Measurements from ENCODE around the gene PRKCB.

PRKCB gene

DNA sequence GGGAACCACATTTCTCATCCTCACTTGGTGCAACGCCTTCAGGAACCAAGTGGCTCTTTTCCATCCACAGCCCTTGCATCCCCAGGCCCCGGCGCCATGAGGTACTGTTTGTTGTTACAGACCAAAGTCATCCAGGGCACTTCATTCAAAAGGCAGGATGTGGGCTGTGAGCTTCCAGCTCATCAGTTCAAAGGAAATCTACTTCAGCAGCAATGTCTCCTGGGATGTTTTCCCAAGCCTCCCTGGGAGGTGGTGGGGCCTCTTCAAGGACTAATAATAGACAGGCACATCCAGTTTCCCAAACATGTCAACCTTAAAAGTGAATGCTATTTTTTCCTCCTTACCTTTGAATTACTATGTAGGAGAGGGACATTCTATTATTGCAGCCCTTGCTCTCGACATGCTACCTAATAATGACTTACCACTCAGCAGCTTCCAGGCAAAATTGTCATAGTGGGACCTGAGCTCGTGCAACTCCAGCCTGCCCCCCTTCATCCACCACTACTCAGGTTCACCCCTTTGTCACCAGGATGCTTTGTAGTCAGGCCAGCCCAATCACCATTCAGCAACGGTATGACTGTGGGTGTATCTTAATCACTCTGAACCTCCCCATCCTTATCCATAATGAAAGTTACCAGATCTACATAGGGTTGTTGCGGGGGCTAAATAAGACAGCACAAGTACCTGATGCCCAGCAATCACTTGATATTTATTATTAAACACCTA, 1.7 kb upstream of the PRKCB start:
- H3K4me3 ChIP-seq = no peak overlapping the region
- H3K27ac ChIP-seq = no peak overlapping the region

DNA sequence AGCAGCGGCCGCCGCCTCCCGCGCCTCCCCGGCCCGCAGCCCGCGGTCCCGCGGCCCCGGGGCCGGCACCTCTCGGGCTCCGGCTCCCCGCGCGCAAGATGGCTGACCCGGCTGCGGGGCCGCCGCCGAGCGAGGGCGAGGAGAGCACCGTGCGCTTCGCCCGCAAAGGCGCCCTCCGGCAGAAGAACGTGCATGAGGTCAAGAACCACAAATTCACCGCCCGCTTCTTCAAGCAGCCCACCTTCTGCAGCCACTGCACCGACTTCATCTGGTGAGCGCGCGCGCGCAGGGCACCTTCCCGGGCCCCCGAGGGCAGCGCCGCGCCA, 258 bp downstream of the PRKCB start:
- H3K27ac ChIP-seq = peak overlapping the region in 13 of 21 experiments; percentile 37 to 87 (median 67)
- peak overlapping the region; percentile 43 to 59 (median 55) for H3K4me3 ChIP-seq

DNA sequence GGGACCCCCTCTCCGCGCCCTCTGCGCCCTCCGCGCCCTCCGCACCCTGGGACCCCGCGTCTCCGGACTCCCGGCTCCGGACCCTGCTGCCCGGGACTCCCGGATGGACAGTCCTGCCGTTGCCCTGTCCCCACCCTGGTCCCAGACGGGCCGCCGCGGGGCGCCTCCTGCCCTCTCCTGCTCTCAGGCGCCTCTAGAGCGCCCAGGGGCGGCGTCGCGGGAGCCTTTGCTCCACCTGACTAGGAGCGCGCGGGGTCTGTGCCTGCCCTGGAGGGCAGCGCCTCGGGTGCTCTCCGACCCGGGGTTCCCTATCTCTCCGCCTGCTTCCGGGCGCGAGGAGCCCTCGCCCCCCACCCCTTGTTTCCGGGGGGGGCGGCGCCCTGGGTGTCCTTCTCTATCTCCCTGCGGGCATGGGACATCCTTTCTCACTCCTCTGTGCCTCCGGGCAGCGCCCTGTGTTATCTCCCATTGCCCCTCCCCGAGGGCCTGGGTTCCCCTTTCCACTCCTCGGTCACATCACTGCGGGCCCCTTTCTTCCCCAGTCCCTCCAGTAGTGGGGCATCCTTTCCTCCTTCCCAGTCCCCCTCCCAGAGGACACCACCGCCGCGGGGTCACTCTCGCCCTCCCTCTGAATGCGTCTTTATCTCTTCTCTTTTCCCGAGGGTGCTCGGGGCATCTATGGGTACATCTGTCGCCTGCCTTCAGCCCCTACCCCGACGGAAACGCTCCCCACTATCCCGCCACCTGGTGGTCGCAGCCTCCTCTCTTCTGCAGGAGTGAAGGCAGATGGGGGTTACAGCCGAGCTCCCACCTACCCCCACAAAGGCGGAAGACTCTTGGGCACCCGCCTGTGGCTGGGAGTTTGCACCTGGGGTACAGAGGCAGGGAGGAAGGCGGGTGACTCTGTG, 875 bp downstream of the PRKCB start:
- Histone ChIP-seq H3K4me3 (peak overlapping the region; percentile 43 to 59 (median 55)), H3K27ac (peak overlapping the region in 13 of 21 experiments; percentile 37 to 87 (median 67))

DNA sequence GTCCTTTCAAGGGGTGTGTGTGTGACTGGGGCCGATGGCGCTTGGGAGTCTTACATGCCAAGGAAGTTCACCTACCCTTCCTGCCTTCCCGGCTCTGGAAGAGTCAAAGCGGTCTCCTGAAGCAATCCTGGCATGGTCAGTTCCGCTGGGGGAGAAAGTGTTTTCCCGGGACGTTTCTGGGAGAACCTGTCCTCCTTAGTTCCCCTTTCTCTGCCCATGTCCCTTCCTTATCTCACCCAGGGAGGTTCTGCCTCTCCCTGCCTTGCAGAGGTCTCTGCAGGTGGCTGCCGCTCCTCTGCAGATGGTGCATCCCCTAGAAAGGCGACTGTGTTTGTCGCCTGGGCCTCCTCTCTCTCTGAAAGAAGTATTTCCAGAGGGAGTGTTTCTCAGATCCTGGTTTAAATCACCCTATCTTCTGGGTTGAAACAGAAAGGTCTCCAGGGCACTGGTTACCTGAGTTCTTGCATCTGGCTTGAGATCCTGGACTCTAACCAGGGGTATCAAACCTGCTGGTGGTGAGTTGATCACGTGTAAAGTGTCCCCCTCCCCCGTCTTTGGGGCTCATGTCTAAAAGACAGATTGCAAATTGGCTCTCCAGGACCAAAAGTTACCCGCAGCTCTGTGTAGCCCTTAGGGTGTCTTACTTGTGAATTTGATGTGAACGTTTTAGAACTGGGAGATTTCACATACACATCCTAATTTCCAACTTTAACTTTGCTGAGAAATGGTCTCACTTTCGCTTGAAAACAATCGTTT, 1.9 kb downstream of the PRKCB start:
- H3K4me3 ChIP-seq = peak overlapping the region in 4 of 7 experiments; percentile 50 to 59 (median 56)
- H3K27ac ChIP-seq = peak overlapping the region in 7 of 21 experiments; percentile 3 to 84 (median 68)

DNA sequence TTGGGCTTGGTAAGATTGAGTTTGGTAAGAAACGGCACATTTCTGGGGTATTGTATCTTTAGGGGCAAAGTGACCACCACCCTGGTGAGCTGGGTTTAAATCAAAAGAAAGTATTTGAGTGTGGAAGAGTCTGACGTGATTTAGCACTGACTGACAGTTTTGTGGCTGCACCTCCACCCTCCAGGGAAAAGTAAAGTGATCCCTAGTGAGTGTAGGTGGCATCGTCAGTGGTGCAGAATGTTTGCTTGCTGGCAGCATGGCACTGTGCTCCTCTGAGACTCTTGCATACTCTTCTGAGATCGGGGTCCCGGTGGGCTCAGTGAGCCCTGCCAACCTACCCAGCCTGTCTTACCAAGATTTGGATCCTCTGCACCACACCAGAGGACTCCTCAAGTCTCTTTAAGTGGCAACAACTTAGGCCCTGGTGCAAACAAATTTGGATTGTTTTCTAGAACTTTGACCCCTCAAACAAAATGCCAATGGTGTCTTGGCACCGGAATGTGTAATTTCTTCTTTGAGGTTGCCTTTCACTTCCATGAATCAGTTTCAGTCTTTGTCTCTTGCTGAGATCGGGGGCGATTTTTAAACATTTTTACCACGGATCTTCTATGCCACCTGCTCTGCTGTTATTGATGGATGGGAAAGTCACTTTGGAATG, 2.8 kb downstream of the PRKCB start:
- Histone ChIP-seq H3K27ac (peak overlapping the region in 1 of 21 experiments; percentile 49), H3K4me3 (no peak overlapping the region)

DNA sequence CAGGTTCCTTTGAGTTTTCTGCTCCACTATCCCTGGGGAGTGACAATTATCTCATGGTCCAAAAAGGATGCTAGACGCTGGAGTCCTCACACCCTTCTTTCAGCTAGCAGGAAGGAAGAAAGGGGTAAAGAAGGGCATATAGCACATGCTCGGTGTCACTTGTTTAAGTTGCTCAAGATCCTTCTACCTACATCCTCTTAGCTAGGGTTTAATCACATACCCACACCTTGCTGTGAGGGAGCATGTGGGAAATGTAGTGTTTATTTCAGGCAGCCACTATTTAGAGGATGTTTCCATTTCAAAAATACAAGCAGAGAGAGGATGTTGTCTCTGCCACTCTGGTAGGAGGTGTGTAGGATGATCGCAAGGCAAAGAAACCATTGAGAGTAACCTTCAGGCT, 4.5 kb downstream of the PRKCB start:
- no peak overlapping the region for H3K4me3 ChIP-seq
- H3K27ac ChIP-seq = no peak overlapping the region

DNA sequence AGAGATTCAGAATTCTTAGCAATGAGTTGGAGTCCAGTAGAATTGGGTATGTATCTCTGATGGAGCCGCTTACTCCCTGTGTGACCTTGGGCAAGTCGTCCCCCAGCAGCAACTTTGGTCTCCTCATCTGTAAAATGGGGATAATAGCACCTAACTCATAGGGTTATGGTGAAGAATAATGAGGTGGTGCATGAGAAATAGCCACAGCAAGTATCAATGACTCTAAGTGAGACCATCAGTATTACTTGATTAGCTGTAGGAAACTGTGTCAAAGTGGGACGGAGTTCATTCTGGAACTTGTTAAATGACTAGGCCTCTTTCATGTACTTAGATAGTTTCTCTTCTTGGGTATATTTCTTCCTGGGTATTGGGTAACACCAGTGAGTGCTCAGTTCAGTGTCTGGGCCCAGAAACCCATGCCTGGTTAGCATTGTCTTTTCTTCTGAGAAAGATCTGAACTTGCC, 6.4 kb downstream of the PRKCB start:
- Histone ChIP-seq H3K27ac (peak overlapping the region in 1 of 21 experiments; percentile 17), H3K4me3 (no peak overlapping the region)

DNA sequence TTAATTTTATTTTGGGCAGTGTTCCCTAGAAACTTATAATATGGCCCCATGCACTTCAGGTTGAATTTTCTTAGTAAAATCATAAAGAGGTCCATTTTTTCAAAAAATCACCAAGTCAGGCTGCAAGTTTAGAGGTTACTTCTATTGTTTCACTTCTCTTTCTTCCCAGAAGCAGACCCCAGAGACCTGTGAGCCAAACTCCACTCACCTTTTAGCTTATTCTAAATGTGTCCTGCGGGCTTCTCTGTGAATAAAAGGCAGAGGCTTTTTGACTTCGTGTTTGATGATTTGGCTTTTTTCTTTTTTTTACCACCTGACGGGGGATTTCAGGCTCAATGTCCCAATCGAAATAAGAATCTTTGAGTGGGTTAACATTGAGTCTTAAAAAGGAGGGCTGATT, 7.4 kb downstream of the PRKCB start:
- Histone ChIP-seq H3K4me3 (no peak overlapping the region), H3K27ac (no peak overlapping the region)

DNA sequence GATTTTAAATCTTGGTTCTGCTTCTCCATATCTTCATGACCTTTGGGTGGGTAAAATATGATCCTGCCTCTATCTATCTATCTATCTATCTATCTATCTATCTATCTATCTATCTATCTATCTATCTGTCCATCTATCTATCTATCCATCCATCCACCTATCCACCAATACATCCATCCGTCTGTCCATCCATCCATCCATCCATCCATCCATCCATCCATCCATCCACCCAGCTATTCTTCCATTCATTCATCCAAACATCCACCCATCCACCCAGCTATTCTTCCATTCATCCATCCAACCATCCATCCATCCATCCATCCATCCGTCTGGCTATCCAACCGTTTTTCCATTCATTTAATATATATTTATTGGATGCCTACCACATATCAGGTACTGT, 11.5 kb downstream of the PRKCB start:
- no peak overlapping the region for H3K4me3 ChIP-seq
- no peak overlapping the region for H3K27ac ChIP-seq

DNA sequence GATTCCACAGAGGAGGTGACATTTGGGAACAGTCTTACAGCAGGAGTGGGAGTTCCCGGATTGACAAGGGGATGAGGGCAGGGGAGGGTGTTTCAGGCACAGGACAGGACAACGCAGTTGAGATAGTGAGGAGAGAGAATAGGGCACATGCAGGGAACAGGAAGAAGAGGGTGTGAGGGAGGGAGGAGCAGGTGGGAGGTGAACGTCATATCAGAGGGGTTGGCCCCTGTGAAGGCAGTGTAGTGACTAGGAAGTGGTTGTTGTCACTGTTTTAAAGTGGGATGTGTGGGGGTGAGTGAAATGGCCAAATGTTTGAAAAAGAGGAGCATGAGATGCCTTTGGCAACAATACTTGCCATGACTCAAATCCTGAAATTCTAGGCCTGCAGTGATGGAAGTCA, 12.2 kb downstream of the PRKCB start:
- Histone ChIP-seq H3K27ac (peak overlapping the region in 1 of 21 experiments; percentile 19), H3K4me3 (no peak overlapping the region)

DNA sequence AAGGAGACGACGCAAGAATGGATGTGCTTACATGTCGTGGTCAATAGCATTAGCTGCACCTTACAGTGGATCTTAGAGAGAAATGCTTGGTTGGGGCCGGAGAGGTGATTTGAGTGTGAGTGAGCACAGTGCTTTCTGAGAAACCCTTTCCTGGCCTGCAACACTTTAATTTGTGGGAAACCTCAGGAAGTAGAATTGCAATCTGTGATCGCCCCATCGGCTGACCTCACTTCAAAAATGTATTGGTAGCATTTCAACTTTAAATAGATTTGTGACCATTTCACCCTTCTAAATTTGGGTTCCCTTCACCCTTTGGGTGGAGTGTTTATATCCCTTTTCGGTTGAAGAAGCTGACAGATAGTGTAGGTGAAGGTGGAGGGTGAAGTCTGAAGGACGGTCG, 13.2 kb downstream of the PRKCB start:
- H3K27ac ChIP-seq = no peak overlapping the region

DNA sequence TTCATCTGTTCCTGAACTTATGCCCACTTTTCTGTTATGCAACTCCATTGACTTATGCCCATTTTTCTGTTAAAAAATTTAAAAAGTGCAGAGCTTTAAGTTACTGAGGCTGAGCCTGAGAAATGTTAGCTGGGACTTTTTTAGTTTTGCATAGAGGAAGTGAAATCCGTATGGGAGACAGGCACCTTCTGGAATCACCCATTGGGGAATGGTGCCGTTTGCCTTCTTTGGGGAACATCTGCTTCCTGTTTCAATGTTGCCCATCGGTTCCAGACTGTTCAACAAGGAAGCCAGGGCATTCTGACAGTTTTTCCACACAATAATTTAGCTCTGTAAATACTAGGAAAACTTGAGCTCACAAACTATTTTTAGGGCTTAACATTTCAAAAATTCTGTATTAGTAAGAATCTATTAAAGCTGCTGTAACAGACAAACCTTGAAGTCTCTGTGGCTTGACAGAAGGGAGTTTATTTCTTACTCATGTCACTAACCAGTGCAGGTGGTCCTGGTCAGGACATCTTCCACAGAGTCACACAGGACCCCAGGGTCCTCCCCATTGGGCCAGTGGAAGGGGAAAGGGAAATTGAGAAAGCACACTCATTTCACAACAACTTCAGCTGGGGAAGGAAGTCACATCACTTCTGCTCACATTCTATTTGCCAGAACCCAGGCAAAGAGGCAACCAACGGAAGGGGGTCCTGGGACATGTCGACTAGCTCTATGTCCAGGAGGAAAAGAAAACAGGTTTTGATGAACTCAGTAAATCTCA, 17.2 kb downstream of the PRKCB start:
- no peak overlapping the region for H3K4me3 ChIP-seq
- no peak overlapping the region for H3K27ac ChIP-seq

More for the DNA sequence above, 13.2 kb downstream of the PRKCB start:
- no peak overlapping the region for H3K4me3 ChIP-seq

DNA sequence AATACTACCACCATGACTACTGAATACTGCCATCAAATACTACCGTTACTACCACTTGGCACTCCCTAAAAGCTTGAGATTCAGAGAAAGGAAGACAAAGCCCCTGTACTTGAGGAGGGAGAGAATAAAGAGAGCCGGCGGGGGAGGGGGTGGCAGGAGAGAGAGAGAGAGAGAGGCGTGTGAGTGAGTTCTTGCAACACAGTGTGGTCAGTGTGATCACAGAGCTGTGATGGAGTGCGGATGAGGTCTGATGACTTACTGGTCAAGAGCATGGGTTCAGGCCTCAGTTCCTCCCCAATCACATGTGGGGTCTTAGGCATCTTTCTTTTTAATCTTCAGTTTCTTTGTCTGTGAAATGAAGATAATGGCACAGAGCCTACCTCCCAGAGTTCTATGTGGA, 19.2 kb downstream of the PRKCB start:
- no peak overlapping the region for H3K27ac ChIP-seq
- no peak overlapping the region for H3K4me3 ChIP-seq

DNA sequence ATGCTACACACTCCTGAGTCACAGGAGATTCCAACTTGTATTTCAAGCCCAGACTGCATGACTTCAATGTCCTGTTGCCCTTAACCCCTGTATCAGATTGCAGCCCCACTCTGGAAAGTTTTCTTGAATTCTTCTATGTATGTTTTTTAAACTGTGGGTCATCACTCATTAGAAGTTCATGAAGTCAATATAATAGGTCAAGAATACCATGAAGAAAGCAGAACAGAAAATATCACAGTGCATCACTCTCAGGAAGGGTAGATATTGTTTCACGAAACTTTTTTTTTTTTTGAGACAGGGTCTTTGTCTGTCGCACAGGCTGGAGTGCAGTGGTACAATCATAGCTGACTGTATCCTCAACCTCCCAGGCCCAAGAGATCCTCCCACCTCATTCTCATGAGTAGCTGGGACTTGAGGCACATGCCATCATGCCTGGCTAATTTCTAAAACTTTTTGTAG, 20.5 kb downstream of the PRKCB start:
- Histone ChIP-seq H3K4me3 (no peak overlapping the region), H3K27ac (no peak overlapping the region)

DNA sequence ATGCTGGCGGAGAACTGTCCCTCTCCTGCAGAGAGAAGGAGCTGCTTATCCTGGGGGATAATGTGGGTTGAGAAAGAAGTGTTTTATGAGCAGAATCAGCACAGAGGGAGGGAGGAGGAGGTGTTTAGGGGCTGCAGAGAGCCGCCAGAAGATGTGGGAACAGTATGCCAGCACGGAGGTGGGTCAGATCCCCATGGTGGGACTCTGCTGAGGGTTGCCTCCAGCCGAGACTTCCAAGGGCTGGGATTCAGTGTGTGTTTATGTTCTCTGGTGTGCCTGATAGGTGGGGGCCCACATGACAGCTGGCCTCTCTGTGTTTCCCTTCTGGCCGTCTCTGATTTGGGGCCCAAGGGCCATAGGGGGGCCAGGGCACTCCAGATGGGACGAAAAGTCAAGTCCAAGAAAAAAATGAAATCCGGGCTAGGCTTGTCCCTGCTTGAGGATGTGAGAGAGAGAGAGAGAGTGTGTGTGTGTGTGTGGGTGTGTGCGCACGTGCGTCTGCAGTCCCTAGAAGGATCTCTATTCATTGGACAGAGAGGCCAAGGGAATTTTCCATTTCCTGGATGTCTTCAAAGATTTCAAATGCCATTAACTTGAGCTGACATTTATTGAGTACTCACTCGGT, 21.6 kb downstream of the PRKCB start:
- Histone ChIP-seq H3K27ac (no peak overlapping the region), H3K4me3 (no peak overlapping the region)

DNA sequence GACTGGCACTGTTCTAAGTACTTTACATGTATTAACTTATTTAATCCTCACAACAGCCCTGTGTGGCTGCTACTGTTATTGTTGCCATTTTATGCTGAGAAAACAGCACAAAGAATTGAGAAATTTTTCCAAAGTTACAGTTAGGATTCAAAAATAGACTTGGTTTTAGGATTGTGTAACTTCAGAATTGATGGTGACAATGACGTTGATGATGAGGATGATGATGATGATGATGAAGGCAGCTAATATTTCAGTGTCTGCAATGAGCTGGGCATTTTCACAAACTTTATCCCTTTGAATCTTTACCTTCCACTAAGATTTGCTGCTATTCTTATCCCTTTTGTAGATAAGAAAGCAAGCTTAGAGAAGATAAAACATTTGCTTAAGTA, 22.1 kb downstream of the PRKCB start:
- Histone ChIP-seq H3K4me3 (no peak overlapping the region), H3K27ac (no peak overlapping the region)

DNA sequence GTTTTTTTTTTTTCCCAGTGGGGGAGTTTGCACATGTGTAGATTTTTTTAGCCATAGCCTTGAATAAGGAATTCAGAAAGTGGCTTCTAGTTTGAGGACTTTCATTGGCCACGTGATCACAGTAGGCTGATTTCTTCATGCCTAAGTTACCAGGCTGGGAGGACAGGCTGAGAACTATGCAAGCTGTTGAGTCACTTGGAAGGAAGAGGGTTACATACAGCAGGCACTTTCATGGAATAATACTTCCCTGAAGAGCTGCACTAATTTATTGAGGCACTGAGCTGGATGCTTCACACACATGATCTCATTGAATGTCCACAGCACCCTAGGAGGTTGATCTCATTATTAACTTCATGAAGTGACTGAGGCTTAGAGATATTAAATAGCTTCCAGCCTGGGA, 22.8 kb downstream of the PRKCB start:
- no peak overlapping the region for H3K27ac ChIP-seq
- no peak overlapping the region for H3K4me3 ChIP-seq

DNA sequence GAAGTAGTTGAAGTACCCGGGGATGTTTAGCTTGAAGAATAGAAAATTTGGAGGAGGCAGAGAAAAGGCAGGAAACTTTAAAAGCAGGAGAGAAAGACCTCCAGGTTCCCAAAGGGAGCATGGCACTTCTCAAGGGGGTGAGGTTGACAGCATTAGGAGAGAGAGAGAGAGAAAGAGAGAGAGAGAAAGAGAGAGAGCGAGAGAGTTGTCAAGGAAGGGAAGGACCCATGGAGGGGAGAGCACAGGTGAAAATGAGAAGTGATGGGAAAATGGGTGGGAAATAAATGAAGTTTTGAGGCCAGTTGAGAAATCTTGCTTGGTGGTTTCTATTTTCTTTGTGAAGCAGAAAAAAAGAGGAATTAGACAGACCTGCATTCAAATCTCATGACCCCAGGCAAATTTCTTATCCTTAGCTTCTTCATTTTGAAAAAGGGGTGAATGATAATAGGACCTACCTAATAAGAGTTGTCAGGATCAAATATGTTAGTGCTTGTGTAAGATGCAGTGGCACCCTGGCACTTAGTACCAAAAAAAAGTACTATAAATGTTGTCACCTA, 24.0 kb downstream of the PRKCB start:
- peak overlapping the region in 3 of 21 experiments; percentile 9 to 33 (median 24) for H3K27ac ChIP-seq
- no peak overlapping the region for H3K4me3 ChIP-seq

Data from skin epidermis (tissue), 12 donors.